K562 (cell line): Measurements from ENCODE around the gene SMIM10. TPM values are rescaled to one million over a fixed set of nuclear protein-coding genes. Genes with fewer than 3 reads are reported as not detected.
A peak's percentile ranks its signal among the peaks of the same experiment; 100 is the strongest.

Experiments used
- ATF1 ChIP-seq, 2 experiments: fragments of 450-650 bp in 1 of 2; IDR thresholded peaks; 2 replicates each; pipeline ENCODE4 v1.6.1; 2016; ENCODE audit warnings: missing compliant biosample characterization in 1 of 2, missing genetic modification characterization in 1 of 2
- CHD1 ChIP-seq: fragments of 200-600 bp; sonication (generic); IDR thresholded peaks from one replicate; pipeline ENCODE4 v1.6.1; 2012; ENCODE audit warnings: mild to moderate bottlenecking, moderate library complexity, low read length, inconsistent platforms
- KDM1A ChIP-seq, 2 experiments: fragments of 450-650 bp; IDR thresholded peaks; 2 replicates each; pipeline ENCODE4 v1.6.1; 2016; ENCODE audit warnings: mild to moderate bottlenecking in 2 of 2
- NELFE ChIP-seq: IDR thresholded peaks from 2 replicates; pipeline ENCODE4 v1.6.1; 2011; ENCODE audit warnings: mild to moderate bottlenecking; ENCODE audit not compliant: insufficient read depth, insufficient read length
- TEAD2 ChIP-seq: fragments of 450-650 bp; IDR thresholded peaks from 2 replicates; pipeline ENCODE4 v1.6.1; 2016; ENCODE audit warnings: missing genetic modification characterization, control low read depth, missing compliant biosample characterization
- polyA plus RNA-seq, 8 experiments: library from polyadenylated mRNA; depleted of rRNA in 4 of 8; stranded (reverse) in 5 of 8; unstranded in 3 of 8; fragments of >200 nt; fragmentation: Nextera tagmentation in 2 of 8; fragmentation: Illumina TruSeq in 1 of 8; extraction: Ambion mirVana in 2 of 8; extraction: Trizol in 1 of 8; gene quantifications; 2 replicates each; pipeline versions ENCODE4 v1.2.1 to v1.2.3, GENCODE V29; 2011 to 2014; ENCODE audit warnings: inconsistent platforms in 1 of 8, missing spikeins in 1 of 8
- total RNA-seq, 7 experiments: library from RNA; depleted of rRNA in 6 of 7; stranded (reverse); fragments of >200 nt in 6 of 7; fragmentation: Illumina TruSeq in 2 of 7; extraction: Trizol in 2 of 7; gene quantifications; 2 replicates each; pipeline versions ENCODE4 v1.2.1 to v1.2.3, GENCODE V29; 2011 to 2021; ENCODE audit warnings: low replicate concordance in 1 of 7
- TF ChIP-seq, protein P1 (sequence below): sonication (generic); formaldehyde crosslinking; IDR thresholded peaks from 2 replicates; pipeline ENCODE4 v1.9.0; 2022; ENCODE audit warnings: mild to moderate bottlenecking, missing genetic modification reagents
- TF ChIP-seq, protein P2 (sequence below): fragments of 250-450 bp; sonication (Bioruptor Pico); IDR thresholded peaks from 2 replicates; pipeline ENCODE4 v1.5.0; 2021; ENCODE audit warnings: mild to moderate bottlenecking, borderline replicate concordance
- TF ChIP-seq, protein P3 (sequence below): IDR thresholded peaks from 2 replicates; pipeline ENCODE4 v1.6.1; 2011; ENCODE audit warnings: borderline replicate concordance, low read depth, mild to moderate bottlenecking, moderate library complexity, low read length; ENCODE audit not compliant: insufficient read depth, poor library complexity, severe bottlenecking

Gene SMIM10
- total and polyA plus RNA-seq, 9 of the 15 experiments (the other 6 are each of a cell fraction or from before 2014, with no cell fraction given) = 2.1 to 25.3 (median 16.4) TPM

DNA sequence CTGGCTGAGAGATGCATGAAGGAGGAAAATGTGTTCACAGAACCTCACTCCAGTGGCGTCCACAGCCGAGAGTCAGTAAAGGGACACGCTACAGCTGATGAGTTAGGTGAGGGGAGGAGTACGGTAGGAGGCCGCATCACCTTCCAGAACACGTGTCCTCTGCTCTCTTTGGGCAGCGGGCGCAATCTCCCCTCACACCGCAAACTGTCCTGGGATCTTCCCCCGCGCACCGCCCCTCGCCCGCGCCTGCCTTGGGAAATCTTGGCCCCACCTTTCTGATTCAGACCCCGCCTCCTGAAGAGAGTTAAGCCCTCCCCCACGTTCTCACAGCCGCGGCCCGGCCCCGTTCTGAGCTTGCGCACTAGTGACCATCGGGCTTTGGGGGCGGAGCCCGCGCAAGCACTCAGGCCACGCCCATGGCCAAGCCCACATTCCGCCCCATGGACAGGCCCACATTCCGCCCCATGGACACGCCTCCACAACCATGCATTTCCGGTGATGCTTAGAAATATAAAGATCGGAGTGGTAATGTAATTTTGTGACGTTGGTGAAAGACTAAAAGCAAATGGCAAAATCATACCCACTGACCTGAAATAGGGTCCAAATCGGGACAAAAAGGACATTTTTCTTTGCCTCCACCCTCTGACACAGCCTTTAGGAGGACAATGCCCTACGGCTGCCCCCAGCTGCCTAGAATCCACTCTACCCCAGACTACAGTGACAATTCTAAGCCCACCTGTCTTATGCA lies 13.3 kb downstream of the SMIM10 start (continued):
- TF ChIP-seq KDM1A (IDR thresholded peaks at IDR 0.05) (no peak), CHD1 (no peak), NELFE (no peak), TEAD2 (peak; percentile 64), ATF1 (CRISPR knock-in tag; IDR thresholded peaks at IDR 0.05) (no peak), ATF1 (tag; IDR thresholded peaks at IDR 0.05) (peak; percentile 65)
- TF ChIP-seq, protein P1, sequence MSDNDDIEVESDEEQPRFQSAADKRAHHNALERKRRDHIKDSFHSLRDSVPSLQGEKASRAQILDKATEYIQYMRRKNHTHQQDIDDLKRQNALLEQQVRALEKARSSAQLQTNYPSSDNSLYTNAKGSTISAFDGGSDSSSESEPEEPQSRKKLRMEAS (CRISPR knock-in tag) = peak; percentile 43; the same call in 1 of the 2 replicates
- TF ChIP-seq, protein P2, sequence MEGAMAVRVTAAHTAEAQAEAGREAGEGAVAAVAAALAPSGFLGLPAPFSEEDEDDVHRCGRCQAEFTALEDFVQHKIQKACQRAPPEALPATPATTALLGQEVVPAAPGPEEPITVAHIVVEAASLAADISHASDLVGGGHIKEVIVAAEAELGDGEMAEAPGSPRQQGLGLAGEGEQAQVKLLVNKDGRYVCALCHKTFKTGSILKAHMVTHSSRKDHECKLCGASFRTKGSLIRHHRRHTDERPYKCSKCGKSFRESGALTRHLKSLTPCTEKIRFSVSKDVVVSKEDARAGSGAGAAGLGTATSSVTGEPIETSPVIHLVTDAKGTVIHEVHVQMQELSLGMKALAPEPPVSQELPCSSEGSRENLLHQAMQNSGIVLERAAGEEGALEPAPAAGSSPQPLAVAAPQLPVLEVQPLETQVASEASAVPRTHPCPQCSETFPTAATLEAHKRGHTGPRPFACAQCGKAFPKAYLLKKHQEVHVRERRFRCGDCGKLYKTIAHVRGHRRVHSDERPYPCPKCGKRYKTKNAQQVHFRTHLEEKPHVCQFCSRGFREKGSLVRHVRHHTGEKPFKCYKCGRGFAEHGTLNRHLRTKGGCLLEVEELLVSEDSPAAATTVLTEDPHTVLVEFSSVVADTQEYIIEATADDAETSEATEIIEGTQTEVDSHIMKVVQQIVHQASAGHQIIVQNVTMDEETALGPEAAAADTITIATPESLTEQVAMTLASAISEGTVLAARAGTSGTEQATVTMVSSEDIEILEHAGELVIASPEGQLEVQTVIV = no peak
- TF ChIP-seq, protein P3, sequence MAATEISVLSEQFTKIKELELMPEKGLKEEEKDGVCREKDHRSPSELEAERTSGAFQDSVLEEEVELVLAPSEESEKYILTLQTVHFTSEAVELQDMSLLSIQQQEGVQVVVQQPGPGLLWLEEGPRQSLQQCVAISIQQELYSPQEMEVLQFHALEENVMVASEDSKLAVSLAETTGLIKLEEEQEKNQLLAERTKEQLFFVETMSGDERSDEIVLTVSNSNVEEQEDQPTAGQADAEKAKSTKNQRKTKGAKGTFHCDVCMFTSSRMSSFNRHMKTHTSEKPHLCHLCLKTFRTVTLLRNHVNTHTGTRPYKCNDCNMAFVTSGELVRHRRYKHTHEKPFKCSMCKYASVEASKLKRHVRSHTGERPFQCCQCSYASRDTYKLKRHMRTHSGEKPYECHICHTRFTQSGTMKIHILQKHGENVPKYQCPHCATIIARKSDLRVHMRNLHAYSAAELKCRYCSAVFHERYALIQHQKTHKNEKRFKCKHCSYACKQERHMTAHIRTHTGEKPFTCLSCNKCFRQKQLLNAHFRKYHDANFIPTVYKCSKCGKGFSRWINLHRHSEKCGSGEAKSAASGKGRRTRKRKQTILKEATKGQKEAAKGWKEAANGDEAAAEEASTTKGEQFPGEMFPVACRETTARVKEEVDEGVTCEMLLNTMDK = no peak
